Measurements from ENCODE around the gene DNASE2.
"Not testable (repeated sequence)": the region's sequence is repeated elsewhere in the genome, so short reads cannot be mapped to it uniquely, and the experiment has no call there.

DNASE2 gene

GRCh38 chr19:12859546-12859945, 21.7 kb downstream of the DNASE2 start:
- no peak for DNase-seq (ENCODE audit: extremely low read depth, low read depth)
- TF ChIP-seq CTCF (IDR thresholded peaks at IDR 0.05; ENCODE audit: low read depth, low read length, missing control alignments) = no peak
- H3K4me3 ChIP-seq (replicated peaks; ENCODE audit: low read depth, low read length) = no peak overlapping the region

GRCh38 chr19:12858041-12858928, 23.0 kb downstream of the DNASE2 start:
- no peak overlapping the region for H3K4me3 ChIP-seq (replicated peaks; ENCODE audit: low read depth, low read length)
- DNase-seq (ENCODE audit: extremely low read depth, low read depth) = no peak
- no peak for TF ChIP-seq CTCF (IDR thresholded peaks at IDR 0.05; ENCODE audit: low read depth, low read length, missing control alignments)

- TF ChIP-seq CTCF (IDR thresholded peaks at IDR 0.05; ENCODE audit: low read depth, low read length, missing control alignments) = no peak
- H3K4me3 ChIP-seq (replicated peaks; ENCODE audit: low read depth, low read length) = no peak overlapping the region
- DNase-seq (ENCODE audit: extremely low read depth, low read depth) = no peak
Observed at GRCh38 chr19:12856653-12857052, 24.6 kb downstream of the DNASE2 start.

GRCh38 chr19:12847159-12848139, 33.8 kb downstream of the DNASE2 start:
- peak; percentile 48 for DNase-seq (ENCODE audit: extremely low read depth, low read depth)
- no peak overlapping the region for H3K4me3 ChIP-seq (replicated peaks; ENCODE audit: low read depth, low read length)
- peak; percentile 98 for TF ChIP-seq CTCF (IDR thresholded peaks at IDR 0.05; ENCODE audit: low read depth, low read length, missing control alignments)

- not testable (repeated sequence) for H3K4me3 ChIP-seq (replicated peaks; ENCODE audit: low read depth, low read length); DNase-seq (ENCODE audit: extremely low read depth, low read depth)
Observed at GRCh38 chr19:12846613-12847012, 34.6 kb downstream of the DNASE2 start.

GRCh38 chr19:12843999-12844732, 37.1 kb downstream of the DNASE2 start:
- TF ChIP-seq CTCF (IDR thresholded peaks at IDR 0.05; ENCODE audit: low read depth, low read length, missing control alignments) = no peak
- DNase-seq (ENCODE audit: extremely low read depth, low read depth) = no peak
- H3K4me3 ChIP-seq (replicated peaks; ENCODE audit: low read depth, low read length) = no peak overlapping the region
